Activated CD8-positive, alpha-beta memory T cell treated with anti-CD3 and anti-CD28 coated beads, Interleukin-2, amount 50 U/mL, for 1 hour (primary cell): Measurements from ENCODE around the gene ENPP7.

Source experiments
- DNase-seq: peaks from one replicate; pipeline ENCODE4 v3.0.0-alpha.2; 2020; ENCODE audit errors: extremely low read depth

Gene ENPP7, protein sequence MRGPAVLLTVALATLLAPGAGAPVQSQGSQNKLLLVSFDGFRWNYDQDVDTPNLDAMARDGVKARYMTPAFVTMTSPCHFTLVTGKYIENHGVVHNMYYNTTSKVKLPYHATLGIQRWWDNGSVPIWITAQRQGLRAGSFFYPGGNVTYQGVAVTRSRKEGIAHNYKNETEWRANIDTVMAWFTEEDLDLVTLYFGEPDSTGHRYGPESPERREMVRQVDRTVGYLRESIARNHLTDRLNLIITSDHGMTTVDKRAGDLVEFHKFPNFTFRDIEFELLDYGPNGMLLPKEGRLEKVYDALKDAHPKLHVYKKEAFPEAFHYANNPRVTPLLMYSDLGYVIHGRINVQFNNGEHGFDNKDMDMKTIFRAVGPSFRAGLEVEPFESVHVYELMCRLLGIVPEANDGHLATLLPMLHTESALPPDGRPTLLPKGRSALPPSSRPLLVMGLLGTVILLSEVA

DNA sequence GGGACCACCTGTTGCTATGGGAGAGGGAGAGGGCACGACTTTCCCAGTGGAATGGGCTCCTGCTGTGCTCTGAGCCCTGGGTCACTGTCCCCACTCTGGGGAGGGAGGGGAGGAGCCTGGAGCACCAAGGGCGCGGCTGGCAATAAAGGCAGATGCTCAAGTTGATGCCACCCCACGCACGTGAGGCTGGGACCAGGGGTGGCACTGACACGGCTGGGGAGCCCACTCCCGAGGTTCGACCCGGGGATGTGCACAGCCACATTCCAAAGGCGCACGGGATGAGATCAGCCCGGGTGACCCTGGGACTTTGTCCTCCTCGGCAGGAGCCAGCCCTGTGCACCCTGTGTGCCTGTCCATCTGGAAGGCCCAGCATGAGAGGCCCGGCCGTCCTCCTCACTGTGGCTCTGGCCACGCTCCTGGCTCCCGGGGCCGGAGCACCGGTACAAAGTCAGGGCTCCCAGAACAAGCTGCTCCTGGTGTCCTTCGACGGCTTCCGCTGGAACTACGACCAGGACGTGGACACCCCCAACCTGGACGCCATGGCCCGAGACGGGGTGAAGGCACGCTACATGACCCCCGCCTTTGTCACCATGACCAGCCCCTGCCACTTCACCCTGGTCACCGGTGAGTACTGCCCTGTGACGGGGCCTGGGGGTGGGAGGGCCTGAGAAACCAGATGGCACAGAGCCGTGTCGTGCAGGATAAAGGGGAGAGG lies at the start of gene ENPP7:
TSS of gene ENPP7 (plus strand) at position 175 of the 715 bp plus-strand sequence. CDS start at position 372, 197 bp downstream.
- no peak for DNase-seq

DNA sequence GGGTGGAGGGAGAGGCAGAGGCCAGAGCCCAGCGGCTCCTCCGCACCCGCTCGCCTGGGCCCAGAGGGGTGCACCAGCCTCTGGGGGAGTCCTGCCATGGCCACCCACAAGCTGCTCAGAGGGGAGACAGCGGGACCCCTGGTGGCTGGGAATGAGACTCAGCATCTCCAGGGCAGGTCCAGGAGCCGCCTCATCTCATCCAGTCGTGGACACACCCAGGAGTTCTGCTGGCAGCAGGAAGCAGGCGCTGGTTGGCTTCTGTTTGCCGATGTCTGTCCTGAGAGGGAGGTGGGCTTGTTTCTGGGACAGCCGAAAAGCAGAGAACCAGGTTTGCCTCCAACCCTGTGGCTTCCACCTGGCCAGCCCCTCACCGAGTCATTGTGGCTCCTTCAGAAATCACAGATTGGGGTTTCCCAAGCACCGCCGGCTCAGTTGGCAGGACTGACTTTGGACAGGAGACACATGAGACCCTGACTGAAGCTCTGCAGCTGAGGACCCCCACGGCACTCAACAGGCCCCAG lies 49.6 kb upstream of the ENPP7 start:
- DNase-seq, result no peak

DNA sequence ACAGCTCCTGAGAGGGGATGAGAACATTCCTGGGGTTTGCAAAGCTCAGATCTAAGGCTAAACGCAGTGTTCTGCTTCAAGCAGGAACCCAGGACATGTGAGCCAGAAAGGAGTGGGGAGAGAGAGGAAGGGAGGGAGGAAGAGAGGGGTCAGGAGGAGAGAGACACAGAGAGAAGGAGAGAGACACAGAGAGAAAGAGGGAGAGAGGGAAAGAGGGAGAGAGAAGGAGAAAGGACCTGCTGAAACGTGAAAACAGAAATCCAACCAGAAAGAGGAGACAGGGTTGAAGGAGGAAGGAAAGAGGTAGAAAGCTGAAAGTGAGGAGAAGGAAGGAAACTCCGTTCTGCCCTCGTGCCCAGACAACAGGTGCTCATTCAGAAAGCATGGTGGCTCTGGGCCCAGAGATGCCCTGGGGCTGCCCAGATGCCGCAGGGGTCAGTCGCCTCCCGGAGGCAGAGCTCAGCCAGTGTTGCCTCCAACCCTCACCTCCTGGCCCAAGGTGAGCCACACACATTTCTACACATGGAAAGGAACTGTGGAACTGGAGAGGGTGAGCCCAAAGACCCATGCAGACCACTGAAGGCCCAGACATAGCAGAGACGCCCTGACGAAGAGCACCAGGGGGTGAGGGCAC lies 49.0 kb upstream of the ENPP7 start:
- no peak for DNase-seq

DNA sequence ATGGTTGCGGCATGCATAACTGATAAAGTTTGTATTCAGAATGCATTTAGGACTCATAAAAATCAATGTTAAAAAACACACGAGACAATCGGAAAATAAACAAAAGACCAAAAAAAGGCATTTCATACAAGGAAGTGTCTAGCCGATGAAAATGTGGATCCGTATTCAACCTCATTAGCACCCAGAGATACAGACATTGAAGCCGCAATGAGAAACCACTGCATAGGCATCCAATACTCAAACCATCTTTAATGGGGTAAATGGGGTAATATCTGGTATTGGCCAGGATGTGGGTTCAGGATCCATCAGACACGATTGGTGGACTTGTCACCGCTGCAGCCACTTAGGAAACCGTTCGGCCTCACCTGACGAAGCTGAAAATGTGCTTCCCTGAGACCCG lies 47.4 kb upstream of the ENPP7 start:
- DNase-seq, result no peak

DNA sequence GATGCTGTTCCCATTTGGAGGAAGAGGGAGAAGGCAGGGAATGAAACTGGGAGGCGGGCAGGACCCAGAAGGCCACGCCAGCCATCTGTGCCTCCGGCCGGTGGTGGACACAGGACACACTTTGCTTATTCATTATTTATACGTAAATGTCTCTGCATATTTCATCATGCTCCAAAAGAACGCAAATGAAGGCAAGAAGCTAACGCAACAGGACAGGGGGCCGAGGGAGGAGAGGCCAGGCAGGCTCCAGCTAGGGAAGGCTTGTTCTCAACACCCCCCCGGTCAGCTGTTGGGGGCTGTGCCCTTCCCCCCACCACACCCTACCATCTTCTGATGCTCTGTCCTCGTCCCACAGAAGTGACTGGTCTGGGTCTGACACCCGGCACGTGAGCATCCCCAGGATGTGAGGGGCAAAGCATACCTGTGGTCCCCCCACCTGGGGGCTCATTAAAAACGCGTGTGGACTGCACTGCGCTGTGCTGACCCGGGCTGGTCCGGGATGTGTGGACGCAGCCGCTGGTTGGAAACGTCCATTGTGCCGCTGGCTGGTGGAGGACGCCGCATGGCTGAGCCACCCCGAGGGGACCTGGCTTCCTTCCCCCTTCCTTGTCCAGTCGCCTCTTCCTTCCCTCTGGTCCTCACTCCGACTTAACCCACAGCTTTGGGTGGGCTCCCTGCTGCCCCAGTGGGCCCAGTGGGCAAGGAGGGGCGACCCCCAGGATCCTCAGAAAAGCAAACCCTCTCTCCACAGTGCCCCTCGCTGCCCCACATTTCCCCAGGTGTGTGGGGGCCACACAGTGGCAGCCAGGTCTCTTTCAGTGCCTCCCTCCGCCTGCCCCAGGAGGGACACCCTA lies 46.4 kb upstream of the ENPP7 start:
- no peak for DNase-seq

DNA sequence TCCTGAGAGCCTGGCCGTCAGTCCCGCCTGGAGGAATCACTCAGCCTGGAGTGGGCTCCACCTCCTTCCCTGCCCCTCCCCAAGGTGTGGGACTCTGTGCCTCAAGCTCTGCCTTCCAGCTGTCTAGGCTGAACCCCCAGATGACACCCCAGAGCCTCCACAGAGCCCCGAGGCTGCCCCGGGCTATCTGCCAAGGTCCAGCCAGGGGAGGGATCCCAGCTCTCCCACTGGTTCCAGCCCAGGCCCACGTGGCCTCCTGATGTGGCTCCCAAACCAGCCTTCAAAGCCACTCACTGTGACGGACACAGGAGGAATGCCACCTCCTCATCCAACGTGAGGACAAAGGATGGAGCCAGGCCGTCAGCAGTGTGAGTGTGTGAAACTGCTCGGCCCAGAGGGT lies 45.6 kb upstream of the ENPP7 start:
- DNase-seq, result no peak

DNA sequence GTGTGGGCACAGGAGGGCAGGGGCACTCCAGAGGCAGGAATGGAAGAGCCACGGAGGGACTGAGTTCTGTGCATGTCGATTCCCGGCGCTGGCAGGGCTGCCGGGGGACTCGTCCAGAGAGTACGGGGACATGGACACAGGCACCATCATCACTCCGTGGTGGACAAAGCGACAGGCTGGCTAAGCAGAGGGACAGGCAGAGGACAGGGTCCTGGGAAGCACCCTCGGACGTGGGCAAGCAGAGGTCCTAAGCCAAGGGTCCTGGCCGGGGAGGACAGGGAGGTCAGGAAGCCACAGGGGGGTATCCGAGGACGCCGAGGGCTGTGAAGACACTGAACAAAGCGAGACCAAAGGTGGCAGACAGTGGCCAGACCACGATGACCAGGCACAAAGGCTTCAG lies 44.3 kb upstream of the ENPP7 start:
- no peak for DNase-seq

DNA sequence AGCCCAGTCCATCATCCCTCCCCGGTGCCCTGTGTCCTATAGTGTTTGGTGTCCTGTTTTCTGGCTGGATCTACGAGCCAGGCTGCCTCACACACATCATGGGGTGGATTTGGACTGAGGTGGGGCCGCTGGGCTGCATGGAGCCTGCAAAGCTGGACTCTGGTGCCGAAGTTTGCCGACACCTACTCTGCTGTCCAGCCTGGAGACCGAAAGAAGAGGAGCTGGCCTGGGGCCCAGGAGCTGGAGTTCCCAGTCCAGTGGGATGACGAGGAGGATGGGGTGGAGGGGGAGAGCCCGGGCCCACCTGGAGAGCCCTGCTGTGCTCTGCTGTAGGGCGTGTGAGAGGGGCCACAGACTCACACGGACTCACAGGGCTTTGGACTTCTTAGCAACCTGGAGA lies 40.3 kb upstream of the ENPP7 start:
- DNase-seq, result no peak

DNA sequence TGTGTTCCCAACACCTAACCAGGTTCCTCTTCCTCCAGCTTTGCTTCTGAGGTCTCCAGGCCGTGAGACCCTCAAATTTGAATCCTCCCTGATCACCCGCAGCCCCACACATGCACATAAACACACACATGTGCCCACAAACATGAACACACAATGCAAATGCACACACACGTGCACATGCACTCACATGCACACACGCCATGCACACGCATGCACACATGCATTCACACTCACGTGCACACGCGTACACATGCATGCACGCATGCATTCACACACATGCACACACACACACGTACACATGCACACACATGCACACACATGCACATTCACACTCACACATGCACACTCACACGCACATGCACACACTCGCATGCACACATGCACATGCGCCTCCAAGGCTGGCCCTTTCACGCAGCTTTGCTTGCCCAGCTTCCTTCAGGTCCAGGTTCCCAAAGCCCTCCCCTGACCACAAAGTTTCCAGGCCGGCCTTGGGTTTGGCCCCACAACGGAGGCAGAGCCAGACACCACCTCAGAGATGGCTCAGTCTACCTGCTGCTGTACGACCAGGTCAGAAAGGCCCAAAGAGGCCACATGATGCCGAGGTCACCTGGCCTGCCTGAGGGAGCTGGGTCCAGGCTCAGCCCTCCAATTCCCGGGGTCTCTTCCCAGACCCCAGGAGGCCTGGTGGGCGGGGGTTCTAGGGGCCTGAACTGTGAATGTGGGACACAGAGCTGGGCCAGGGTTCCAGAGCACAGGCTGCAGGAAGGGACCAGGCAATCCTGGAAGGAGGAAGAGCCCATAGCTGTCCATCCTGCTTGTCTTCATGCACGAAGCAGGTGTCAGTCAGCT lies 39.5 kb upstream of the ENPP7 start:
- DNase-seq, result no peak

DNA sequence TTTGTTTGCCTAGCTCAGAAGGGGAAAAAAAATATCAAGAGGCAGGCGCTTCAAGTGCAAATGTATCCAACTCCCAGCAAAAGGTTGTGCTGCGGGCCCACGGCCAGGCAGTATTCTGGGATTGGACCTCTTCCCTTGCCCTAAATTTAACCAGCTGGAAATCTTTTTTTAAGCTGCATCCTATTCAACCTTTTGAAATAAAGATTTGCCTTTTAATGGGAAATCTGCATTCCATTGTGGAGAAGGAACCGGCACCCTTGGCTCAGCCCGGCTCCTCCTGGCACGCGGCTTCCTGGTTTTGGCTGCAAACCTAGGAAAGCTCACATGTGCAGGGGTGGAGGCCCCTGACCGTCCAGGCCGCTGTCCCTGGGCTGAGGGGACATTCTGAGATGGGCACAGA lies 38.8 kb upstream of the ENPP7 start:
- DNase-seq, result no peak

DNA sequence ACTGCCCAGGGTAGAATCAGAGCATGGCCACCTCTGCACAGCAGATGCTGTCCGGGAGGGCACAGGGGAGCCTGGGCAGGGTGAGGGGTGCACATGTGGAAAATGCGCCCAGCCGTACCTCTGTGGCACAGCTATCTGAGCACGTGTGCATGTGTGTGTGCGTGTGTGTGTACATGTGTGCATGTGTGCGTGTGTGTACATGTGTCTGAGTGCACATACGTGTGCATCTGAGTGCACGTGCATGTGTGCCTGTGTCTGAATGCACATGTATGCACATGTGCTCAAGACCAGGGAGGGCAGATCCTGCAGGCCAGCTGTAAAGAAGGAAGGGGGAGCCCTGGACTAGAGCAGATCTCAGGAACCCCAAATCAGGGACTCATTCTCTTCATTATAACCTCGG lies 37.3 kb upstream of the ENPP7 start:
- DNase-seq, result no peak

DNA sequence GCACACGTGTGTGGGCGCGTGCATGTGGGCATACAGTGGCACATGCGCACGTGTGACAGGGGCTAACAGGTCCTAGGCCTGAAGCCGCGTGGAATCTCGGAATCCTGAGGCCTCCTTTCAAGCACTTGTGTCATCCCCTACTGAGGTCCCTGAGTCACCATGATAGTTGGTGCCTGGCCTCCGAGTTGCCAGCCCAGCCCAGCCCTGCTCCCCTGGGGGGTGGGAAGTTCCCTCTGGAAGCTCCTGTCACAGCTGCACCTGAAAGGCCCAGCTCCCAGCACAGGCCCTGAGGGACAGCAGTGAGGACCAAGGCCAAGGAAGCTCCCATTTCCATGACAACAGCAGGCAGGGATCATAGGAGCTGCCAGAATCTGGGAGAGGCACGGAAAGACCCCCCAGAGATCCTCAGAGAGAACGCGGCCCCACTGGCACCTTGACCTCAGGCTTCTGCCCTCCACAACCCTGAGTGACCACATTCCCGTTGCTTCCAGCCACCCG lies 35.4 kb upstream of the ENPP7 start:
- no peak for DNase-seq

DNA sequence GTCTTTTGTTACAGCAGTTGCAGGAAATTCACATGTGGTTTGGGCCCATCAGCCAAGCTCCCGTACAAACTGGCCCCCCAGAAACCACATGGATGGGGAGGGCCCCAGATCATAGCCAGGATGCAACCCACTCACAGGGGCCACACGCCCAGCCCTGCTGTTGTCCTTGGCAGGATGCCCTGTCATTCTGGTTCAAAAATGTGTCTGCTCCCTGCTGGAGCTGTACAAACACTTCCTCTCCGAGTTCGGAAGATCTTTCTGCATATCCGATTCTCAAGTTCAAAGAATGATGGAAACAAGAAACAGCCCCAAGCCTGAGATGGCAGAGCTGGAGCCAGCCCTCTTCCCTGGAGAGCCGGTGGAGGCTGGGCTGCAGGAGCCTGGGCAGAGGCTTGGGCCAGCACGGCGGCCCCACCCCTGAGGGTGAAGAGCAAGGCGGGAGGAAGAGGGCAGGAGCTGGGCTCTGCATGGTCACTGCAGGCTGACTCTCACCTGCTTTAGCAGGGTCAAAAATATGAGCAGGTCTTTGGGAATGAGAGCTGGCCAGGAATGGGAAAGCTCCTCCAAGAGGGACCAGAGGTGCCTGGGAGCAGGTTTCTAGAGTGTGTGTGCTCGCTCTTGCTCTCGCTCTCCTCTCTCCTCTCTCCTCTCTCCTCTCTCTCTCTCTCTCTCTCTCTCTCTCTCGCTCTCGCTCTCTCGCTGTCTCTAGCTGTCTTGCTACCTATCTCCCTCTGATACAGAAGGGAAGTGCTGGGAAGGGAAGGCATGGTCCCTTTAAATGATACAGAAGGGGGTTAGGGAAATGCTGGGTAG lies 34.7 kb upstream of the ENPP7 start:
- DNase-seq, result no peak

DNA sequence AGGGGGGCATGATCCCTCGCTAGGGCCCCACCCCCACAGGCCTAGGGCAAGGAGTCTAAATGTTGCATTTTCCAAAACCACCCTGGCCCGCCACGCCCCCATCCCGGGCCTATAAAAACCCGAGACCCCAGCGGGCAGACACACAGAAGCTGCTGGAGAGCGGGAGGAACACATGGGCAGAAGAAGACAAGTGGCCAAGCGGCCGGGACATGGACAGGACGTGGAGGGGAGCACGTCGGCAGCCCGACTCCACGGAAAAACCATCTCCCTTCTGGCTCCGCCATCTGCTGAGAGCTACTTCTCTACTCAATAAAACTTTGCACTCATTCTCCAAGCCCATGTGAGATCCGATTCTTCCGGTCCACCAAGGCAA lies 34.1 kb upstream of the ENPP7 start:
- DNase-seq, result no peak

DNA sequence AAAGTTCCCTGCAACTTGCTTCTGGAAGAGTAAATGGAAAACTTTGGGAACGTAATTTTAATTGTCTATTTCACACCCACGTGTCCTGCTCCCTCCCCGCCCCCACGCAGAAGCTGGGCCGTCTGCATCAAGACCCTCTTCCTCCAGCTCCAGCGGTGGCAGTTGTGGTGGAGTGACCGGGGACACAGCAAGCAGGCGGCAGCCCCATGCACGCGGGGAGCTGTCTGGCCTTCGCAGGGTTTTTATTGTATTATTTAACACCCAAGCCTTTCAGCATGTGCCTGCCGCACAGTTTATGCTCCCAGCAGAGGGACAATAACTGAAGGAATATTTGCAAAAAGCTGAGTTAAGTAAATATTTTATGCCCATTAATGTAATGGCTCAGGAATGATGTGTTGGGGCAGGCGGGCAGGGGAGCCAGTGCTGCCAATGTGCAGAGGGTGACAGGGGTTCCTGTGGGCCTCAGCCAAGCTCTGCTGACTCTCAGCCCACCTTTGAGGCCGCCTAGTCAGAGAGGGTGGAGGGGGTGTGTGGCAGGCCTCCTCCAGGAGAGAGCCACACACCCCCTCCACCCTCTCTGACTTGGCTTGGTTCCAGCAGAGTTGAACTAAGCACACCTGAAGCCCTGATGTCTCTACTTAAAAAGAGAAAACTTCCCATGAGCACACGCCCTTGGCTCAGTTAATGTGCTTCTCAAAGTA lies 32.4 kb upstream of the ENPP7 start:
- no peak for DNase-seq

DNA sequence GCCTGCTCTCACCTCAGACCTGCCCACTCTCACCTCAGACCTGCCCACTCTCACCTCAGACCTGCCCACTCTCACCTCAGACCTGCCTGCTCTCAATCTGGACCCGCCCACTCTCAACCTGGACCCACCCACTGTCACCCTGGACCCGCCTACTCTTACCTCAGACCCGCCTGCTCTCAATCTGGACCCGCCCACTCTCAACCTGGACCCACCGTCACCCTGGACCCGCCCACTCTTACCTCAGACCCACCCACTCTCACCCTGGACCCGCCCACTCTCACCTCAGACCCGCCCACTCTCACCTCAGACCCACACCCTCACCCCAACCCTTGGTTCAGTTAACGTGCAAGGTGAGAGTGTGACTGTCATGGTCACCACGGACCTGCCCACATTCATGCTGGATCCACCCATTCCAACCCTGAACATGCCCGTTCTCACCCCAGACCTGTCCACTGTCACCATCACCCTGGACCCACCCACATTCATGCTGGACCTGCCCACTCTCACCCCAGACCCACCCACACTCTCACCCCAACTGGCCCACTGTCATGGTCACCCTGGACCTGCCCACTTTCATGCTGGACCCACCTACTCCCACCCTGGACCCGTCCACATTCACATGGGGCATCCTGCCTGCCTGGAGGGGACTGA lies 31.2 kb upstream of the ENPP7 start:
- no peak for DNase-seq

DNA sequence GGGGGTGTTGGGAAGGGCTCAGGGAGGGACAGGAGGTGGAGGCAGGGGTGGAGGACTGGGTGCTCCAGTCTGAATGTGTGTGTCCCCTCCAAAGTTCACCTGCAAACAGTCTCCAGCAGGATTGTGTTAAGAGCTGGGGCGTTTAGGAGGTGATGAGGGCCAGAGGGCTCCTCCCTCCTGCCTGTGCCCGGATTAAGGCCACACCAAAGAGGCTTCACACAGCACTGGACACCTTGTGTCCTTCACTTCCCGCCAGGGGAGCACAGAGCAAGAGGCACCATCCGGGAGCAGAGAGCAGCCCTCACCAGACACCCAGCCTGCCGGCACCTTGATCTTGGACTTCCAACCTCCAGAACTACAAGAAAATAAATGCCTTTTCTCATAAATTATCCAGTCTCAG lies 30.2 kb upstream of the ENPP7 start:
- no peak for DNase-seq

DNA sequence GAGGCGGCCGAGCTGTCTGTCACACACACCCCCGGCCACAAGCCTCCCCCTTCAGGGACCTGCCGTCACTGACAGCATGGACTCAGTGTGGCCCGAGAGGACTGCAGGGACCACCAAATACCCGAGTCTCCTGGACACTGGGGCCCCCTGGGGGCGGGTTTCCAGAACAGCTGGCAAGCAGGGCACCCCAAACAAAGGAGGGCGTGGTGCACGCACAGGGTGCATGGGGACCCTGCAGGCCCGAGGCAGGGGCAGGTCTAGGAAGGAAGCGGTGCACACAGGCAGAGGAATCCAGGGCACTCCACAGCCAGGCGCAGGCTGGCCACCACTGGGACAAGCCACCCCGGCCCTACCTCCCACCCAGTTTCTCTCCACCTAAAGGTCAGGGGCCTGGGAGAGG lies 28.7 kb upstream of the ENPP7 start:
- DNase-seq, result no peak
